ENCODE data around the gene TNC.

DNA sequence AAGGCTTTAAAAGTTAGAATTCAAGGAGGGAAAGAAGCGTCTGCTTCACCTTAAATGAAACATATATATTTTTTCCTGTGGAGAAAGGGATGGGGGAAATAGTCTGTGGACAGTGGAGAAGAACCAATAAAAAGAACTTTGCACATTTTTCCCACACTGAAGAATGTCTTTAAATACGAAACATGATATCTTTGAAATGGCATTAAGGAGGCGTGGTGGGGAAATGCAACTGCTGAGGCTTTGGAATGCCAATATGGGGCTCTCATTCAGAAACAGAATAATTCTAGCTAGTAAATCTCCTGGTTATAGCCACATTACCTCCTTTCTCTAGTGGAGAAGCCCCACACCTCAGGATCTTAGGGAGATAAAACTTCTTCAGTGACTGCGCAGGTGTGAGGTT lies 46.8 kb downstream of the TNC start:
- TF ChIP-seq, protein P1, sequence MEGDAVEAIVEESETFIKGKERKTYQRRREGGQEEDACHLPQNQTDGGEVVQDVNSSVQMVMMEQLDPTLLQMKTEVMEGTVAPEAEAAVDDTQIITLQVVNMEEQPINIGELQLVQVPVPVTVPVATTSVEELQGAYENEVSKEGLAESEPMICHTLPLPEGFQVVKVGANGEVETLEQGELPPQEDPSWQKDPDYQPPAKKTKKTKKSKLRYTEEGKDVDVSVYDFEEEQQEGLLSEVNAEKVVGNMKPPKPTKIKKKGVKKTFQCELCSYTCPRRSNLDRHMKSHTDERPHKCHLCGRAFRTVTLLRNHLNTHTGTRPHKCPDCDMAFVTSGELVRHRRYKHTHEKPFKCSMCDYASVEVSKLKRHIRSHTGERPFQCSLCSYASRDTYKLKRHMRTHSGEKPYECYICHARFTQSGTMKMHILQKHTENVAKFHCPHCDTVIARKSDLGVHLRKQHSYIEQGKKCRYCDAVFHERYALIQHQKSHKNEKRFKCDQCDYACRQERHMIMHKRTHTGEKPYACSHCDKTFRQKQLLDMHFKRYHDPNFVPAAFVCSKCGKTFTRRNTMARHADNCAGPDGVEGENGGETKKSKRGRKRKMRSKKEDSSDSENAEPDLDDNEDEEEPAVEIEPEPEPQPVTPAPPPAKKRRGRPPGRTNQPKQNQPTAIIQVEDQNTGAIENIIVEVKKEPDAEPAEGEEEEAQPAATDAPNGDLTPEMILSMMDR (IDR thresholded peaks at IDR 0.05; ENCODE audit: poor library complexity) = no peak
- no peak for TF ChIP-seq EZH2 (IDR thresholded peaks at IDR 0.05; ENCODE audit: borderline replicate concordance)
